ENCODE measurements around the gene SP140. TPM values are rescaled to one million over a fixed set of nuclear protein-coding genes. Genes with fewer than 3 reads are reported as not detected.

The SP140 gene
- total and polyA plus RNA-seq, 2 experiments from 2014 or later = 0.24 to 0.70 TPM

DNA sequence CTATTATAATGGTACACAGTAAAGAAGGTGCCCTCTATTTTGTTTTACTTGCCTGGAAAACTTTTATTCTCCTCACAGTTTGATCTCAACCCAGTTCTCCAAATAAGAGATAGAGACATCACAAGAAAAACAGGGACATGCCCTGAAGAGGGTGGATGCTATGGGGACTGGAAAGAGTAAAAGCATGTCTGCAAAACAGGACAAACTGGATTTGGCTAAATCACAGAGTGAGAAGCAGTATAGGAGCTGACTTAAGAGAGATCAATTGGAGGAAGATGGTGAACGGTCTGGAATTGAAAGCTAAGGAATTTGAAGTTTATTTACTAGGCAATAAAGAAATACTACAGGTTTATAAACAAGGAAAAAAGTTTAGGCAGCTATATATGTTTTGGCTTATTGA lies 134.5 kb downstream of the SP140 start:
- Histone ChIP-seq H3K4me2 (no peak overlapping the region), H2AFZ (no peak overlapping the region), H3F3A (replicated peaks; ENCODE audit: low read depth) (no peaks in the 10 kb centered on the region), H3K79me2 (replicated peaks; ENCODE audit: insufficient read depth) (no peaks in the 10 kb centered on the region), H3K27me3 (ENCODE audit: insufficient read depth) (no peaks in the 10 kb centered on the region), H3K9me2 (ENCODE audit: insufficient read depth) (peaks cover 15% of the 10 kb centered on the region; the same call in 1 of the 2 replicates), H3K4me1 (ENCODE audit: insufficient read depth) (no peaks in the 10 kb centered on the region; the same call in 1 of the 2 replicates), H4K20me1 (replicated peaks; ENCODE audit: insufficient read depth) (no peaks in the 10 kb centered on the region), H3K4me3 (no peak overlapping the region), H3K27ac (ENCODE audit: low read depth) (no peak overlapping the region), H3K36me3 (ENCODE audit: insufficient read depth) (no peaks in the 10 kb centered on the region)
- ATAC-seq (no peak), DNase-seq (ENCODE audit: low spot score) (no peak)
- H3K4me1 Mint-ChIP-seq = no peaks in the 10 kb centered on the region
- H3K9me3 Mint-ChIP-seq = peaks cover 9% of the 10 kb centered on the region; the same call in 1 of the 3 replicates
- no peaks in the 10 kb centered on the region for H3K27me3 Mint-ChIP-seq (ENCODE audit: insufficient read depth, low read depth, poor library complexity)
- H3K4me3 Mint-ChIP-seq = no peak overlapping the region
- no peak overlapping the region for H3K27ac Mint-ChIP-seq
- no peak for TF ChIP-seq JUNB (IDR thresholded peaks at IDR 0.05; ENCODE audit: unreplicated experiment)
- TF ChIP-seq, protein P1, sequence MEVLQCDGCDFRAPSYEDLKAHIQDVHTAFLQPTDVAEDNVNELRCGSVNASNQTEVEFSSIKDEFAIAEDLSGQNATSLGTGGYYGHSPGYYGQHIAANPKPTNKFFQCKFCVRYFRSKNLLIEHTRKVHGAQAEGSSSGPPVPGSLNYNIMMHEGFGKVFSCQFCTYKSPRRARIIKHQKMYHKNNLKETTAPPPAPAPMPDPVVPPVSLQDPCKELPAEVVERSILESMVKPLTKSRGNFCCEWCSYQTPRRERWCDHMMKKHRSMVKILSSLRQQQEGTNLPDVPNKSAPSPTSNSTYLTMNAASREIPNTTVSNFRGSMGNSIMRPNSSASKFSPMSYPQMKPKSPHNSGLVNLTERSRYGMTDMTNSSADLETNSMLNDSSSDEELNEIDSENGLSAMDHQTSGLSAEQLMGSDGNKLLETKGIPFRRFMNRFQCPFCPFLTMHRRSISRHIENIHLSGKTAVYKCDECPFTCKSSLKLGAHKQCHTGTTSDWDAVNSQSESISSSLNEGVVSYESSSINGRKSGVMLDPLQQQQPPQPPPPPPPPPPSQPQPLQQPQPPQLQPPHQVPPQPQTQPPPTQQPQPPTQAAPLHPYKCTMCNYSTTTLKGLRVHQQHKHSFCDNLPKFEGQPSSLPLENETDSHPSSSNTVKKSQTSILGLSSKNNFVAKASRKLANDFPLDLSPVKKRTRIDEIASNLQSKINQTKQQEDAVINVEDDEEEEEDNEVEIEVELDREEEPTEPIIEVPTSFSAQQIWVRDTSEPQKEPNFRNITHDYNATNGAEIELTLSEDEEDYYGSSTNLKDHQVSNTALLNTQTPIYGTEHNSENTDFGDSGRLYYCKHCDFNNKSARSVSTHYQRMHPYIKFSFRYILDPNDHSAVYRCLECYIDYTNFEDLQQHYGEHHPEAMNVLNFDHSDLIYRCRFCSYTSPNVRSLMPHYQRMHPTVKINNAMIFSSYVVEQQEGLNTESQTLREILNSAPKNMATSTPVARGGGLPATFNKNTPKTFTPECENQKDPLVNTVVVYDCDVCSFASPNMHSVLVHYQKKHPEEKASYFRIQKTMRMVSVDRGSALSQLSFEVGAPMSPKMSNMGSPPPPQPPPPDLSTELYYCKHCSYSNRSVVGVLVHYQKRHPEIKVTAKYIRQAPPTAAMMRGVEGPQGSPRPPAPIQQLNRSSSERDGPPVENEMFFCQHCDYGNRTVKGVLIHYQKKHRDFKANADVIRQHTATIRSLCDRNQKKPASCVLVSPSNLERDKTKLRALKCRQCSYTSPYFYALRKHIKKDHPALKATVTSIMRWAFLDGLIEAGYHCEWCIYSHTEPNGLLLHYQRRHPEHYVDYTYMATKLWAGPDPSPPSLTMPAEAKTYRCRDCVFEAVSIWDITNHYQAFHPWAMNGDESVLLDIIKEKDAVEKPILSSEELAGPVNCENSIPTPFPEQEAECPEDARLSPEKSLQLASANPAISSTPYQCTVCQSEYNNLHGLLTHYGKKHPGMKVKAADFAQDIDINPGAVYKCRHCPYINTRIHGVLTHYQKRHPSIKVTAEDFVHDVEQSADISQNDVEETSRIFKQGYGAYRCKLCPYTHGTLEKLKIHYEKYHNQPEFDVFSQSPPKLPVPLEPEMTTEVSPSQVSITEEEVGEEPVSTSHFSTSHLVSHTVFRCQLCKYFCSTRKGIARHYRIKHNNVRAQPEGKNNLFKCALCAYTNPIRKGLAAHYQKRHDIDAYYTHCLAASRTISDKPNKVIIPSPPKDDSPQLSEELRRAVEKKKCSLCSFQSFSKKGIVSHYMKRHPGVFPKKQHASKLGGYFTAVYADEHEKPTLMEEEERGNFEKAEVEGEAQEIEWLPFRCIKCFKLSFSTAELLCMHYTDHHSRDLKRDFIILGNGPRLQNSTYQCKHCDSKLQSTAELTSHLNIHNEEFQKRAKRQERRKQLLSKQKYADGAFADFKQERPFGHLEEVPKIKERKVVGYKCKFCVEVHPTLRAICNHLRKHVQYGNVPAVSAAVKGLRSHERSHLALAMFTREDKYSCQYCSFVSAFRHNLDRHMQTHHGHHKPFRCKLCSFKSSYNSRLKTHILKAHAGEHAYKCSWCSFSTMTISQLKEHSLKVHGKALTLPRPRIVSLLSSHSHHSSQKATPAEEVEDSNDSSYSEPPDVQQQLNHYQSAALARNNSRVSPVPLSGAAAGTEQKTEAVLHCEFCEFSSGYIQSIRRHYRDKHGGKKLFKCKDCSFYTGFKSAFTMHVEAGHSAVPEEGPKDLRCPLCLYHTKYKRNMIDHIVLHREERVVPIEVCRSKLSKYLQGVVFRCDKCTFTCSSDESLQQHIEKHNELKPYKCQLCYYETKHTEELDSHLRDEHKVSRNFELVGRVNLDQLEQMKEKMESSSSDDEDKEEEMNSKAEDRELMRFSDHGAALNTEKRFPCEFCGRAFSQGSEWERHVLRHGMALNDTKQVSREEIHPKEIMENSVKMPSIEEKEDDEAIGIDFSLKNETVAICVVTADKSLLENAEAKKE (CRISPR knock-in tag; IDR thresholded peaks at IDR 0.05) = no peak
- TF ChIP-seq ZNF114 (CRISPR knock-in tag; IDR thresholded peaks at IDR 0.05) = no peak
- no peak for TF ChIP-seq ZNF331 (CRISPR knock-in tag; IDR thresholded peaks at IDR 0.05; ENCODE audit: low read depth)
- TF ChIP-seq, protein P2, sequence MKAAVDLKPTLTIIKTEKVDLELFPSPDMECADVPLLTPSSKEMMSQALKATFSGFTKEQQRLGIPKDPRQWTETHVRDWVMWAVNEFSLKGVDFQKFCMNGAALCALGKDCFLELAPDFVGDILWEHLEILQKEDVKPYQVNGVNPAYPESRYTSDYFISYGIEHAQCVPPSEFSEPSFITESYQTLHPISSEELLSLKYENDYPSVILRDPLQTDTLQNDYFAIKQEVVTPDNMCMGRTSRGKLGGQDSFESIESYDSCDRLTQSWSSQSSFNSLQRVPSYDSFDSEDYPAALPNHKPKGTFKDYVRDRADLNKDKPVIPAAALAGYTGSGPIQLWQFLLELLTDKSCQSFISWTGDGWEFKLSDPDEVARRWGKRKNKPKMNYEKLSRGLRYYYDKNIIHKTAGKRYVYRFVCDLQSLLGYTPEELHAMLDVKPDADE (IDR thresholded peaks at IDR 0.05) = no peak
- no peak for TF ChIP-seq CREB1 (CRISPR knock-in tag; IDR thresholded peaks at IDR 0.05; ENCODE audit: low read depth)
- TF ChIP-seq, protein P3, sequence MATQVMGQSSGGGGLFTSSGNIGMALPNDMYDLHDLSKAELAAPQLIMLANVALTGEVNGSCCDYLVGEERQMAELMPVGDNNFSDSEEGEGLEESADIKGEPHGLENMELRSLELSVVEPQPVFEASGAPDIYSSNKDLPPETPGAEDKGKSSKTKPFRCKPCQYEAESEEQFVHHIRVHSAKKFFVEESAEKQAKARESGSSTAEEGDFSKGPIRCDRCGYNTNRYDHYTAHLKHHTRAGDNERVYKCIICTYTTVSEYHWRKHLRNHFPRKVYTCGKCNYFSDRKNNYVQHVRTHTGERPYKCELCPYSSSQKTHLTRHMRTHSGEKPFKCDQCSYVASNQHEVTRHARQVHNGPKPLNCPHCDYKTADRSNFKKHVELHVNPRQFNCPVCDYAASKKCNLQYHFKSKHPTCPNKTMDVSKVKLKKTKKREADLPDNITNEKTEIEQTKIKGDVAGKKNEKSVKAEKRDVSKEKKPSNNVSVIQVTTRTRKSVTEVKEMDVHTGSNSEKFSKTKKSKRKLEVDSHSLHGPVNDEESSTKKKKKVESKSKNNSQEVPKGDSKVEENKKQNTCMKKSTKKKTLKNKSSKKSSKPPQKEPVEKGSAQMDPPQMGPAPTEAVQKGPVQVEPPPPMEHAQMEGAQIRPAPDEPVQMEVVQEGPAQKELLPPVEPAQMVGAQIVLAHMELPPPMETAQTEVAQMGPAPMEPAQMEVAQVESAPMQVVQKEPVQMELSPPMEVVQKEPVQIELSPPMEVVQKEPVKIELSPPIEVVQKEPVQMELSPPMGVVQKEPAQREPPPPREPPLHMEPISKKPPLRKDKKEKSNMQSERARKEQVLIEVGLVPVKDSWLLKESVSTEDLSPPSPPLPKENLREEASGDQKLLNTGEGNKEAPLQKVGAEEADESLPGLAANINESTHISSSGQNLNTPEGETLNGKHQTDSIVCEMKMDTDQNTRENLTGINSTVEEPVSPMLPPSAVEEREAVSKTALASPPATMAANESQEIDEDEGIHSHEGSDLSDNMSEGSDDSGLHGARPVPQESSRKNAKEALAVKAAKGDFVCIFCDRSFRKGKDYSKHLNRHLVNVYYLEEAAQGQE (IDR thresholded peaks at IDR 0.05; ENCODE audit: unreplicated experiment) = no peak
- no peak for TF ChIP-seq EZH2phosphoT487 (IDR thresholded peaks at IDR 0.05; ENCODE audit: unreplicated experiment)
- TF ChIP-seq, protein P4, sequence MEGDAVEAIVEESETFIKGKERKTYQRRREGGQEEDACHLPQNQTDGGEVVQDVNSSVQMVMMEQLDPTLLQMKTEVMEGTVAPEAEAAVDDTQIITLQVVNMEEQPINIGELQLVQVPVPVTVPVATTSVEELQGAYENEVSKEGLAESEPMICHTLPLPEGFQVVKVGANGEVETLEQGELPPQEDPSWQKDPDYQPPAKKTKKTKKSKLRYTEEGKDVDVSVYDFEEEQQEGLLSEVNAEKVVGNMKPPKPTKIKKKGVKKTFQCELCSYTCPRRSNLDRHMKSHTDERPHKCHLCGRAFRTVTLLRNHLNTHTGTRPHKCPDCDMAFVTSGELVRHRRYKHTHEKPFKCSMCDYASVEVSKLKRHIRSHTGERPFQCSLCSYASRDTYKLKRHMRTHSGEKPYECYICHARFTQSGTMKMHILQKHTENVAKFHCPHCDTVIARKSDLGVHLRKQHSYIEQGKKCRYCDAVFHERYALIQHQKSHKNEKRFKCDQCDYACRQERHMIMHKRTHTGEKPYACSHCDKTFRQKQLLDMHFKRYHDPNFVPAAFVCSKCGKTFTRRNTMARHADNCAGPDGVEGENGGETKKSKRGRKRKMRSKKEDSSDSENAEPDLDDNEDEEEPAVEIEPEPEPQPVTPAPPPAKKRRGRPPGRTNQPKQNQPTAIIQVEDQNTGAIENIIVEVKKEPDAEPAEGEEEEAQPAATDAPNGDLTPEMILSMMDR (conservative IDR thresholded peaks at IDR 0.05; ENCODE audit: low read depth in 2 of 2) = no peak
- peaks cover 5% of the 10 kb centered on the region; the same call in 1 of the 3 replicates for H3K36me3 Mint-ChIP-seq (ENCODE audit: low read depth)

Measured in GM23338 (cell line).